Stimulated activated CD4-positive, alpha-beta T cell treated with anti-CD3 and anti-CD28 coated beads, Interleukin-12 subunit alpha, Interleukin-12 subunit beta, amount 100 ng/mL, for 48 hours (primary cell): ENCODE measurements around the gene RRAGC.
"Not testable (repeated sequence)": the region's sequence is repeated elsewhere in the genome, so short reads cannot be mapped to it uniquely, and the experiment has no call there.

Source experiments
- DNase-seq, 3 donors: peaks; one replicate each; pipeline ENCODE4 v3.0.0-alpha.2; 2020; ENCODE audit warnings: low read depth in 2 of 3, low spot score in 1 of 3

The RRAGC gene

GRCh38 chr1:38858833-38859560 lies 575 bp downstream of the RRAGC start:
- peak; percentile 35 to 62 (median 44) for DNase-seq

DNA sequence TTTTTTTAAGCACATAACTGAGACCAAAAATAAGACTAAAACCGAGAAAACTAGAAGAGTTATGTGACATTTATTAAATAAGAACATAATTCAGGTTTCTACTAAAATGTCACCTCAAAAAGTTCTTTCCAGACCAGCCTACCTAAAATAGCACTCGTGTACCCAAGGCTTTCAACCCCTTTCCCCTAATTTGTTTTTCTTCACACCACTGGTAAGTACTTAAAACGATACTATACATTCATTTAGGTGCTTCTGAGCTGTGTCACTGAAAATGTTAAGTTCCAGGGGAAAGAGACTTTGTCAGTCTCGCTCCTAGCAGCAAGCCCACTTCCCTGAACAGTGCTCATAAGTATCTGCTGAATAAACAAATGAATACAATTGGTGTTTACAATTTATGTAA lies 6.8 kb downstream of the RRAGC start:
- no peak for DNase-seq

DNA sequence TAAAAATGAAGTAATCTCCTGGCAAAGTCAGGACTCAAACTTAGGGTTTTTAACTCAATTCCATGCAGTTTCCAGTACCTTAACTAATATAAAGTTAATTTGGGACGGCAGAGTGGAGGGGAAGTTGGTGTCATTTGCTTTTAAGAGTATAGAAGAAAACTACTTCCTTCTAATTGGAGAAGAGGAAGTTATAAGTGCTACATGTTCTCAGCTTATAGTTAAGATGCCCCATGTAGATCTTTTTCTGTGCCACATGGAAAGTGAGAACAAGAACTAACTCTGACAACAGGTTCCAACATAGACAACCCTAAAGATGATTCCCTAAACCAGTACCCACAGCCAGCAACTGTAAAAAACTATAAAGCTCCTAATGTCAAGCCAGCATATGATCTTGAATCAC lies 11.5 kb downstream of the RRAGC start:
- DNase-seq, result no peak

DNA sequence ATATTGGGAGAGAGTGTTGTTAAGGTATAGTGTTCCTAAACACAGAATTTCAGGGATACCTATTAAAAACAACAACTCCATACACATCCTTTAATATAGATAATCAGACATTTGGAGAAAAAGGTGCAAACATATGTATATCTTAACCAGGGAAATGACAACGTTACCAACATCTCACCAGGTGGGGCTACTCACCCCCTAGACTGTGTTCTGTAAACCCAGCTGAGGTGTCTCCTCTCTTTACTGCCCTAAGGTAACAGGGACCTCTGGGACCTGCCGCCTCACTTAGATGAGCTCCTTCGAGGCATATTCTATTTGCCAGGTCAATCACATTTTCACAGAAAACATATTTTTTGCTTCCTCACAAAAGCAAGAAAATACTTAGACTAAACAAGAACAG lies 13.4 kb downstream of the RRAGC start:
- DNase-seq, result no peak

GRCh38 chr1:38845088-38845487 lies 14.5 kb downstream of the RRAGC start:
- DNase-seq, result not testable (repeated sequence)

GRCh38 chr1:38840281-38840680 lies 19.3 kb downstream of the RRAGC start:
- no peak for DNase-seq

DNA sequence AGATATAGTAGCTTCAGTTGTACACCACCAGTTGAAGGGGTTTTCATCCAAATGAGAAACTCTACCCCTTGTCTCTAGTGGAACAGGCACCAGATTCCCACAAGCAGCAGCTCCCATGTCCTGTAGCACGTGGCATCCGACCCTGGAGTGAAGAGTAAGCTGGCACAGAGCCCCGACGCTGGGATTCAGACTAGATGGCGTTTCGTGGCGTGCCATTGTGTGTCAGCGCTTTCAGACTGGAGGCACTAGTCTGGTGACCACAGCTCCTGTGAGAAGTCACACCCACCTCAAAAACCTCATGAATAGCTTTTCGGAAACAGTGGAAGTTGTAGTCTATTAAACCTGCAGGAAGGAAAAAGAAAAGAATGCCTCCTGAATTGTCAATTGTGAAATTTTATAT lies 20.2 kb downstream of the RRAGC start:
- DNase-seq, result no peak

GRCh38 chr1:38836316-38836715 lies 23.3 kb downstream of the RRAGC start:
- not testable (repeated sequence) for DNase-seq

GRCh38 chr1:38834937-38835827 lies 24.4 kb downstream of the RRAGC start:
- peak in 1 of 3 donors; percentile 78 for DNase-seq

- no peak for DNase-seq
These were observed 25.3 kb downstream of the RRAGC start for GRCh38 chr1:38834221-38834782.

DNA sequence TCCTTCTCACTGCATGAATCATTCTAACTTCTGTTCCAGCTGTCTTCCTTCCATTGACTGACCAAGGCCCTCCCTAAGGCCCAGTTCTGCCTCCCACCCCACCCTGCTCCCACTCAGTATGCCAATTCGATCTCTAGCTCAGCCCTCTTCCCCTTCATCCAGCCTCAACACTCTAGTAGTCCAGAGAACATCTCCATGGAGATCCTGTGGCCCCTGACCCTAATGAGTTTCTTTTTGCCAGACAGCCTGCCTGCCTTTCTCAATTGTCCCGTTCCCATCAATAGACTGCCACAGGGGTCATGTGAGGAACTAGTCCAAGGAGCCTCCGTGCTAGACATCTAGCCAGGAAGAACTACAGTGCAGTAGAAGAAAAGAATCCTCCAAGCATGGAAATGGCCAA lies 26.4 kb downstream of the RRAGC start:
- DNase-seq, result no peak

GRCh38 chr1:38832370-38832734 lies 27.2 kb downstream of the RRAGC start:
- DNase-seq, result no peak

GRCh38 chr1:38831731-38832369 lies 27.7 kb downstream of the RRAGC start:
- DNase-seq, result no peak

GRCh38 chr1:38829368-38829767 lies 30.2 kb downstream of the RRAGC start:
- no peak for DNase-seq

GRCh38 chr1:38827318-38827717 lies 32.3 kb downstream of the RRAGC start:
- DNase-seq, result no peak

- no peak for DNase-seq
These were observed 32.7 kb downstream of the RRAGC start for GRCh38 chr1:38826886-38827285.

DNA sequence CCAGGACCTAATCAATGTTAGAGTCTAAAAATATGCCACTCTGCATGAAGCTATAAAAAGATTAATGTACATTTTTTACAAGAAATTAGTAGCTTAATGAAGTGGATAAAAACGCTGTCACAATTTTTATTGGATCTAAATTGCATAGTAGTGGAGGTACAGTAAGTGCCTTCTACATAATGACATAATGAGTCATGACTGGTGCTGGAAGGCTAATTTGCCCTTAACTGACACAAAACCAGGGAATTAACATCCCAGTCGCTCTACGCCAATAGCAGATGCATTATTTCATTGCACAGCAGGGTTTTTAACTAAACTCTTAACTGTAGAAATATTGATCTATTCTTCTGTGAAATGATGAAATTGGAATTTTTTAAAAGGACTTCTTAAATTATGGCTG lies 33.3 kb downstream of the RRAGC start:
- DNase-seq, result no peak

DNA sequence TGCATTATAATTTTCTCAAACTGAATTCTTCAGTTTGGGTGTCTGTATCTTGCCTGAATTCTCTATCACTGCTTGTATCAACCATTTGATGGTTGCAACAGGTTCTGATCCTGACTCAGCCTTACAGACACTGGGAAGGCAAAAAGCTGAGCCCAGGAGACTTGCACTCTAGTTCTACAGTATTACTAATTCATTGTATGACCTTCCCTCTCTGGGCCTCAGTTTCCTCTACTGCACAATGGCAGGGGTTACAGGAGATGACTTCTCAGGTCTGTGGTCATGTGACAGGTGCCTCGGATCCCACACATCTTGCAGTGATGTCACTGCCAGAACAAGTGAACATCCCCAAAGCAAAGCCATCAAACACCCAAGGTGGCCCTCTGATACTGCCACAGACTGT lies 38.7 kb downstream of the RRAGC start:
- DNase-seq, result no peak

- no peak for DNase-seq
These were observed 40.1 kb downstream of the RRAGC start for GRCh38 chr1:38819516-38819915.

- DNase-seq, result no peak
These were observed 40.5 kb downstream of the RRAGC start for GRCh38 chr1:38819040-38819439.

GRCh38 chr1:38818175-38818976 lies 41.2 kb downstream of the RRAGC start:
- DNase-seq, result peak; percentile 18 to 37 (median 23)
